GM13976 (cell line): ENCODE data around the gene KIF22.

Experiments
- DNase-seq: peaks from one replicate; pipeline ENCODE4 v3.0.0; 2012; ENCODE audit warnings: low spot score
- in situ Hi-C: fragments of 300-500 bp; cut with MboI; formaldehyde crosslinking; loops from one replicate; pipeline ENCODE4 v1.12.0; 2022; ENCODE audit warnings: low sequenced_read_pairs, mixed read lengths, inconsistent platforms; ENCODE audit not compliant: unreplicated experiment
- TF ChIP-seq, protein P1 (sequence below): IDR thresholded peaks from 2 replicates; pipeline ENCODE4 v1.5.1; 2012; ENCODE audit warnings: borderline replicate concordance, mild to moderate bottlenecking; ENCODE audit not compliant: insufficient read depth; ENCODE audit errors: extremely low read depth, missing control alignments, control extremely low read depth

The KIF22 gene

DNA sequence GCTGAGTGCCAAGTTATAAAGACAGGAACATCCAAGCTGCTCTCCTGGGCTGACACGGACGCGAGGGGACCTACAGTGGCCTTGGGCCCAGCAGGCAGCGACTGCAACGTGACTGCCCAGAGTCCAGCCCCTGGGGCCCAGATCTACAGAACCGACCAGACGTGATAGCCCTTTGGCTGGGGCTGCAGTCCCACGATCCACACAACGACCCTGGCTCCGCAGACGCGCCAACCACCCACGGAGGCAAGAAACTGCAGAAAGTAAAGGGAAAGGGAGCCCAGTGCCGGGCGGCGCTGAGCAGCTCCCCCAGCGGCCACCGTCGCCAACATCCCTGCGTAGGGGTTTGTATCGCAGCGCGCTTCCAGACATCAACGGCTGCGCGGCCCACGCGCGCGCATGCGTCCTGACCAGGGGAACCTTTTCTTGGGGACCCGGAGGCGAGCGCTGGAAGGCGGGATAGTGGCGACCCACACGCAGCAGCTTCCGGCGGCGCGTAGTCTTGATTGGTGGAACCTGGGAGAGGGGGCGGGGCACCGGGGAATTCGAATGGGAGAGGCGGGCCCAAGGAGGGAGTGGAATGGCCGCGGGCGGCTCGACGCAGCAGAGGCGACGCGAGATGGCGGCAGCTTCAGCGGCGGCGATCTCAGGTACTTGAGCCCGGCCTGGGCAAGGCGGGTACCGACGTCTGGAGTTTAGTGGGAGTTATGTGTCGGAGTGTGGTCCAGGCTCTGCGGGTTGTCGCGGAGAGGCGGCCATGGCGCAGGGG is at the start of gene KIF22:
Gene KIF22, plus strand, starts transcription at position 569 of the 766 bp plus-strand sequence. Its CDS starts 9 bp downstream, at position 578.
- in situ Hi-C loops, result no loop called here
- DNase-seq, result peak; percentile 100
- TF ChIP-seq, protein P1, sequence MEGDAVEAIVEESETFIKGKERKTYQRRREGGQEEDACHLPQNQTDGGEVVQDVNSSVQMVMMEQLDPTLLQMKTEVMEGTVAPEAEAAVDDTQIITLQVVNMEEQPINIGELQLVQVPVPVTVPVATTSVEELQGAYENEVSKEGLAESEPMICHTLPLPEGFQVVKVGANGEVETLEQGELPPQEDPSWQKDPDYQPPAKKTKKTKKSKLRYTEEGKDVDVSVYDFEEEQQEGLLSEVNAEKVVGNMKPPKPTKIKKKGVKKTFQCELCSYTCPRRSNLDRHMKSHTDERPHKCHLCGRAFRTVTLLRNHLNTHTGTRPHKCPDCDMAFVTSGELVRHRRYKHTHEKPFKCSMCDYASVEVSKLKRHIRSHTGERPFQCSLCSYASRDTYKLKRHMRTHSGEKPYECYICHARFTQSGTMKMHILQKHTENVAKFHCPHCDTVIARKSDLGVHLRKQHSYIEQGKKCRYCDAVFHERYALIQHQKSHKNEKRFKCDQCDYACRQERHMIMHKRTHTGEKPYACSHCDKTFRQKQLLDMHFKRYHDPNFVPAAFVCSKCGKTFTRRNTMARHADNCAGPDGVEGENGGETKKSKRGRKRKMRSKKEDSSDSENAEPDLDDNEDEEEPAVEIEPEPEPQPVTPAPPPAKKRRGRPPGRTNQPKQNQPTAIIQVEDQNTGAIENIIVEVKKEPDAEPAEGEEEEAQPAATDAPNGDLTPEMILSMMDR, result peak; percentile 85

DNA sequence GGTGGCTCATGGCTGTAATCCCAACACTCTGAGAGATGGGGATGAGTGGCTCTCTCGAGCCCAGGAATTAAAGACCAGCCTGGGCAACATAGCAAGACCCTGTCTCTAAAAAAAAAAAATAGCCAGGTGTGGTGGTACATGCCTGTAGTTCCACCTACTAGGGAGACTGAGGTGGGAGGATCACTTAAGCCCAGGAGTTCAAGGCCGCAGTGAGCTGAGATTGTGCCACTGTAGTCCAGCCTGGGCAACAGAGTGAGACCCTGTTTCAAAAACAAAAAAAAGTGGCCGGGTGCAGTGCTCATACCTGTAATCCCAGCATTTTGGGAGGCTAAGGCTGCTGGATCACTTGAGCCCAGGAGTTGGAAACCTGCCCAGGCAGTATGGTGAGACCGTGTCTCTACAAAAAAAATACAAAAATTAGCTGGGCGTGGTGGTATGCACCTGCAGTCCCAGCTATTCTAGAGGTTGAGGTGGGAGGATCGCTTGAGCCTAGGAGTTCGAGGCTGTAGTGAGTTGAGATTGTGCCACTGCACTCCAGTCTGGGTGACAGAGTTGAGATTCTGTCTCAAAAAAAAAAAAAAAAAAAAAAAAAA is 47.8 kb upstream of the KIF22 start:
- in situ Hi-C loops, result no loop called here
- DNase-seq, result no peak
- TF ChIP-seq, protein P1, result no peak

DNA sequence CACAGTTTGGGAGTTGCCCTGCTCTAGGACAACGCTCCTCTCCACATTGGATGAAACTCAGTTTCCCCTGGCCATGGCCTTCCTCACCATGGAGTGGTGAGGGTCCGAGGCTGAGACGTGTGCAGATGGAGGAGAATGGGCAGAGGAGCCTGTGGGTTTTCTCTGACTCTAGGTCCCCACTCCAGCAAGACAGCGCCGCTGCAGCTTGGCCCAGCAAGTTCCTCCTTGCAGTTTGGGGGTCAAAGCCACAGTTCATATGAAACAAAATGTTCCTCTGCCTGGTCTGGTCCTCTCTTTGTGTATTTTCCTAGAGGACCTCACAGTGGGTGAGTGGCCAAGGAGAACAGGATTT is 47.1 kb upstream of the KIF22 start:
- TF ChIP-seq, protein P1, result no peak
- no peak for DNase-seq
- in situ Hi-C loops, result no loop called here

DNA sequence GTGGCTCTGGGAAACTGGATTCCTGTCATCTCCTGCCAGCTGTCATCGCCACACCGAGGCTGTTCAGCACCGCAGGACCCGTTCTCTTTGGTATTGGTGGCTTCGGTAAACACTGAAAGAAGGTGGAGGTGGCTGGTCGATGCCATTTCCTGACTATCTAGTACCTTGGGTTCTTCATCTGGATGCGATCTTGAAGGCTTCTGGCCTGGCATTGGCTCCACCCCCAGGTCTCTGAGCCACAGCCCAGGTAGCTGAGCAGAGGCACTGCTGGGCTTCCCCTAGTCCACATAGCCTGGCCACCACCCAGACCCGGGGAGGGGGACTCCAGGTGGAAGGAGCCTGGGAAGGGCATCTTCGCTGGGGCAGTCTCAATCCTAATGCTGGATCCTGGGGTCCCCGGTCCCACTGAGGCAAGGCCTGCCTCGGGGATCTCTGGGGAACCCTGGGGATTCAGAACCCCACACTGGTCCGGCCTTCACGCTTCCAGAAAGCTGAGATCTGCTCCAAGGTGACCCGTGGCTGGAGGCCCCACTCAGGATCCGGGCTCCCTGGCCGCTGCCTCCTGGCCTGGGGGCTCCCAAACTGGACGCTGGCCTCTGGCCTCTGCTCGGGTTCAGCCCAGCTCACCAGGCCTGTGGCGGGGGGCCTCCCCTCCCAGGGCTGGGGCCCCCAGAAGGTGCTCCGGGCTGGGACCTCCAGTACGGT is 46.6 kb upstream of the KIF22 start:
- DNase-seq, result no peak
- in situ Hi-C loops, result no loop called here
- TF ChIP-seq, protein P1, result no peak

DNA sequence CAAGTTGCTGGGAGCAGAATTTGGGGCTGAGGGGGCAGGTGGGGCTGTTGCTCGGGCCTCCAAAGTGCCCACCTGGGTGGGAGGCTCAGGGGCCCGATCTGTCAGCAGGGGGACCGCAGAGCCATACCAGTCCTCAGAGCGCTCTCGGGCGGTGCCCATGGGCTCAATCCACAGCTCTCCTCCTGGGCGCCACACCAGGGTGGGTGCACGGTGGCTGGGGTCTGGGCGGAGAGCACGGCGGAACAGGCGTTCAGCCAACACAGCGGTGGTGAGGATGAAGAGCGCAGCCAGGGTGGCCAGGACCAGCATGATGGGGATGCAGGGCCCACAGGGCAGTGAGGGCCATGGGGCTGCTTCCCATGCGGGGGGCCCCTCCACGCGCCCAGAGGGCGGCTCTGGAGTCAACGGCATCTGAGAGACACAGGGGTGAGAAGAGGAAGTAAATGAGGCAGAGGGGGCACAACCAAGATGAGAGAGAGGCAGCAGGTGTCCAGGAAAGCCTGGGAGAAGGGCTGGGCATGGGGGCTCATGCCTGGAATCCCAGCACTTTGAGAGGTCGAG is 45.9 kb upstream of the KIF22 start:
- in situ Hi-C loops, result no loop called here
- TF ChIP-seq, protein P1, result no peak
- no peak for DNase-seq

DNA sequence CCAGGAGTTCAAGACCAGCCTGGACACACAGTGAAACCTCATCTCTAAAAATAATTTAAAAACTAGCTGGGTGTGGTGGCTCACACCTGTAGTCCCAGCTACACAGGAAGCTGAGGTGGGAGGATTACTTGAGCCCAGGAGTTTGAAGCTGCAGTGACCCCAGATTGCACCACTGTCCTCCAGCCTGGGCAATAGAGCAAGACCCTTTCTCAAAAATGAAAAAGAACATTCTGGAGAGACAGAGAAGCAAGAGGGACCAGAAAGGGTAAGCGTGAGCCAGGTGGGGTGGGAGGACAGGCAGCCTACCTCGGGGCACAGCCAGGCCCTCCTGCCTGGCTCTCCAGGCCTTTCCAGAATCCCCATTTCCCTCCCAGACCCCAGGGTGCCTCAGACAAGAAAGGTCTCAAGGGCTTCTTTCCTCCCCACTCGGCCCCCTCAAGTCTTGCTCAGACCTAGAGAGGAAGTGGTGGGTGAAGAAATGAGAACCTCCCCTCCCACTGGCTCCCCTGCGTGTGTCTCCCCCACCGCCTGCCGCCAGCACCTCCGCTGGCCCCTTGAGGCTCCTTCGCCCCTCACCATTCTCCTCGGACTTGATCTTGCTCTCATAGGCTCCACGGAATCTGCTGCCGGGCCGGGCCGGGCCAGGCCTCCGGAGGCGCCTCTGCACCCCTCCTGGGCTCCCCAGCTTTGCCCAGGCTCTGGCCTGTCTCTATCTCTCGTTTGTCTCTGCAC is 45.3 kb upstream of the KIF22 start:
- TF ChIP-seq, protein P1, result no peak
- in situ Hi-C loops, result no loop called here
- peak; percentile 83 for DNase-seq
